ENCODE measurements around the gene LARGE1.

- TF ChIP-seq POLR2AphosphoS5 (IDR thresholded peaks at IDR 0.05; ENCODE audit: insufficient read depth in 1 of 2, low read depth in 1 of 2), result no peak
- TF ChIP-seq CTCF (IDR thresholded peaks at IDR 0.05), result no peak
- no peak for TF ChIP-seq POLR2A (IDR thresholded peaks at IDR 0.05)
Measured at GRCh38 chr22:33889748-33890147, 30.5 kb downstream of the LARGE1 start.
